GM13977 (cell line): ENCODE data around the gene KRT84.

Experiments
- DNase-seq: peaks from one replicate; pipeline ENCODE4 v3.0.0; 2012; ENCODE audit warnings: low spot score
- CTCF ChIP-seq: IDR thresholded peaks from 2 replicates; pipeline ENCODE4 v1.5.1; 2012; ENCODE audit warnings: mild to moderate bottlenecking, control low read depth; ENCODE audit not compliant: insufficient read depth; ENCODE audit errors: extremely low read depth, missing control alignments
- in situ Hi-C: fragments of 300-500 bp; cut with MboI; formaldehyde crosslinking; loops from one replicate; pipeline ENCODE4 v1.12.0; 2022; ENCODE audit warnings: low sequenced_read_pairs, low pct_unique_long_range_greater_than_20kb, mixed read lengths, inconsistent platforms; ENCODE audit not compliant: unreplicated experiment

KRT84 gene

GRCh38 chr12:52385226-52385702, at the start of gene KRT84:
TSS of gene KRT84 (minus strand) at chr12:52385652. CDS start at chr12:52385585, 67 bp downstream.
- in situ Hi-C loops = loop anchor here (25.0 kb wide), 1 partner anchor 602 kb away; no protein-coding TSS in a partner anchor

GRCh38 chr12:52434760-52435530, 49.5 kb upstream of the KRT84 start:
- DNase-seq = no peak
- no peak for TF ChIP-seq CTCF
- in situ Hi-C loops = no loop called here

More at GRCh38 chr12:52385226-52385702, at the start of gene KRT84:
- TF ChIP-seq CTCF = no peak
- no peak for DNase-seq

GRCh38 chr12:52434081-52434733, 48.8 kb upstream of the KRT84 start, which contains the start of gene KRT75:
TSS of gene KRT75 (minus strand) at chr12:52434371. CDS start at chr12:52434304, 67 bp downstream.
- no peak for DNase-seq
- no peak for TF ChIP-seq CTCF
- in situ Hi-C loops = no loop called here

GRCh38 chr12:52433501-52434080, 48.1 kb upstream of the KRT84 start:
- TF ChIP-seq CTCF = no peak
- in situ Hi-C loops = no loop called here
- no peak for DNase-seq

- DNase-seq = no peak
- TF ChIP-seq CTCF = no peak
- in situ Hi-C loops = no loop called here
These were observed 47.2 kb upstream of the KRT84 start for GRCh38 chr12:52432559-52433207.

- no peak for DNase-seq
- no peak for TF ChIP-seq CTCF
- in situ Hi-C loops = no loop called here
These were observed 42.7 kb upstream of the KRT84 start for GRCh38 chr12:52428121-52428520.
